ENCODE data around the gene AAK1. TPM values are rescaled to one million over a fixed set of nuclear protein-coding genes. Genes with fewer than 3 reads are reported as not detected.

Gene AAK1
- total and polyA plus RNA-seq, 2 donors (not counting 3 experiments of a cell fraction or from before 2014, with no cell fraction given): 31.0 to 127 TPM

GRCh38 chr2:69580486-69580885, 63.1 kb downstream of the AAK1 start:
- no peaks in the 10 kb centered on the region for H3K36me3 ChIP-seq (ENCODE audit: control insufficient read depth in 2 of 2, extremely low read depth in 1 of 2, insufficient read depth in 2 of 2, low read length in 2 of 2)
- no peaks in the 10 kb centered on the region for H3K27me3 ChIP-seq (ENCODE audit: control insufficient read depth in 2 of 2, insufficient read depth in 2 of 2, low read length in 2 of 2)
- H3K79me2 ChIP-seq (ENCODE audit: control insufficient read depth, insufficient read depth, low read length): peaks cover 78% of the 10 kb centered on the region
- H3K9ac ChIP-seq (replicated peaks; ENCODE audit: extremely low read depth, insufficient read depth, low read length): no peak overlapping the region
- intact Hi-C loops (cut with micrococcal nuclease) (no loop called here), dilution Hi-C loops (cut with MboI; ENCODE audit: extremely low pct_ligation_motif_present, low sequenced_read_pairs) (no loop called here)
- H3K4me2 ChIP-seq (ENCODE audit: insufficient read depth, low read length): no peak overlapping the region
- no peaks in the 10 kb centered on the region for H3K9me1 ChIP-seq (replicated peaks; ENCODE audit: control insufficient read depth, extremely low read depth, insufficient read depth, low read length)
- H3K27ac ChIP-seq (ENCODE audit: insufficient read depth, low read depth, low read length): no peak overlapping the region
- BruUV-seq (replicated peaks): no TSS peak
- ChIA-PET POLR2A (no interaction called here), CTCF (interaction anchor here (6.1 kb wide), 1 partner anchor 15 kb away, joined by 35 read pairs; no protein-coding TSS in a partner anchor)
- H2AFZ ChIP-seq (ENCODE audit: low read depth, low read length): no peak overlapping the region
- H3K4me1 ChIP-seq (ENCODE audit: control insufficient read depth, extremely low read depth, insufficient read depth, low read length): peaks cover 6% of the 10 kb centered on the region
- H3K9me3 ChIP-seq (replicated peaks; ENCODE audit: control insufficient read depth, insufficient read depth, low read length): no peaks in the 10 kb centered on the region
- H3K4me3 ChIP-seq (replicated peaks in 1 of 3; ENCODE audit: insufficient read depth in 1 of 3, low read depth in 1 of 3, low read length in 3 of 3): no peak overlapping the region
- FAIRE-seq (no peak), DNase-seq (ENCODE audit: low read depth, low spot score) (no peak)
- TF ChIP-seq POLR2A (IDR thresholded peaks at IDR 0.05; ENCODE audit: low read depth, low read length) (no peak), GATA2 (IDR thresholded peaks at IDR 0.05; ENCODE audit: insufficient read depth, insufficient read length, low read depth, low read length) (no peak), FOS (IDR thresholded peaks at IDR 0.05; ENCODE audit: borderline replicate concordance, insufficient read depth, low read length) (no peak), MYC (IDR thresholded peaks at IDR 0.05; ENCODE audit: low read depth, low read length) (no peak)
- TF ChIP-seq, protein P1, sequence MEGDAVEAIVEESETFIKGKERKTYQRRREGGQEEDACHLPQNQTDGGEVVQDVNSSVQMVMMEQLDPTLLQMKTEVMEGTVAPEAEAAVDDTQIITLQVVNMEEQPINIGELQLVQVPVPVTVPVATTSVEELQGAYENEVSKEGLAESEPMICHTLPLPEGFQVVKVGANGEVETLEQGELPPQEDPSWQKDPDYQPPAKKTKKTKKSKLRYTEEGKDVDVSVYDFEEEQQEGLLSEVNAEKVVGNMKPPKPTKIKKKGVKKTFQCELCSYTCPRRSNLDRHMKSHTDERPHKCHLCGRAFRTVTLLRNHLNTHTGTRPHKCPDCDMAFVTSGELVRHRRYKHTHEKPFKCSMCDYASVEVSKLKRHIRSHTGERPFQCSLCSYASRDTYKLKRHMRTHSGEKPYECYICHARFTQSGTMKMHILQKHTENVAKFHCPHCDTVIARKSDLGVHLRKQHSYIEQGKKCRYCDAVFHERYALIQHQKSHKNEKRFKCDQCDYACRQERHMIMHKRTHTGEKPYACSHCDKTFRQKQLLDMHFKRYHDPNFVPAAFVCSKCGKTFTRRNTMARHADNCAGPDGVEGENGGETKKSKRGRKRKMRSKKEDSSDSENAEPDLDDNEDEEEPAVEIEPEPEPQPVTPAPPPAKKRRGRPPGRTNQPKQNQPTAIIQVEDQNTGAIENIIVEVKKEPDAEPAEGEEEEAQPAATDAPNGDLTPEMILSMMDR (IDR thresholded peaks at IDR 0.05; ENCODE audit: extremely low read depth in 1 of 2, insufficient read depth in 1 of 2, low read depth in 1 of 2, low read length in 2 of 2): no peak
- TF ChIP-seq, protein P2, sequence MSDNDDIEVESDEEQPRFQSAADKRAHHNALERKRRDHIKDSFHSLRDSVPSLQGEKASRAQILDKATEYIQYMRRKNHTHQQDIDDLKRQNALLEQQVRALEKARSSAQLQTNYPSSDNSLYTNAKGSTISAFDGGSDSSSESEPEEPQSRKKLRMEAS (IDR thresholded peaks at IDR 0.05; ENCODE audit: insufficient read depth, insufficient read length): no peak
- peaks cover 4% of the 10 kb centered on the region for H4K20me1 ChIP-seq (replicated peaks; ENCODE audit: control insufficient read depth, extremely low read depth, insufficient read depth, low read length)

GRCh38 chr2:69579536-69579935, 64.0 kb downstream of the AAK1 start:
- TF ChIP-seq POLR2AphosphoS5 (IDR thresholded peaks at IDR 0.05; ENCODE audit: insufficient read depth, low read depth, low read length) (no peak), GATA2 (IDR thresholded peaks at IDR 0.05; ENCODE audit: insufficient read depth, insufficient read length, low read depth, low read length) (no peak), FOS (IDR thresholded peaks at IDR 0.05; ENCODE audit: borderline replicate concordance, insufficient read depth, low read length) (no peak), MYC (IDR thresholded peaks at IDR 0.05; ENCODE audit: low read depth, low read length) (no peak)
- TF ChIP-seq, protein P1 (IDR thresholded peaks at IDR 0.05; ENCODE audit: extremely low read depth in 1 of 2, insufficient read depth in 1 of 2, low read depth in 1 of 2, low read length in 2 of 2): no peak
- no peaks in the 10 kb centered on the region for H3K9me1 ChIP-seq (replicated peaks; ENCODE audit: control insufficient read depth, extremely low read depth, insufficient read depth, low read length)
- no peak overlapping the region for H3K4me2 ChIP-seq (ENCODE audit: insufficient read depth, low read length)
- no peak for DNase-seq (ENCODE audit: low read depth, low spot score)
- ChIA-PET CTCF (interaction anchor here (6.1 kb wide), 1 partner anchor 14 kb away, joined by 35 read pairs; no protein-coding TSS in a partner anchor), POLR2A (no interaction called here)
- no peak overlapping the region for H3K27ac ChIP-seq (ENCODE audit: insufficient read depth, low read depth, low read length)
- no peaks in the 10 kb centered on the region for H3K36me3 ChIP-seq (ENCODE audit: control insufficient read depth in 2 of 2, extremely low read depth in 1 of 2, insufficient read depth in 2 of 2, low read length in 2 of 2)
- H3K9ac ChIP-seq (replicated peaks; ENCODE audit: extremely low read depth, insufficient read depth, low read length): no peak overlapping the region
- H3K4me1 ChIP-seq (ENCODE audit: control insufficient read depth, extremely low read depth, insufficient read depth, low read length): peaks cover 6% of the 10 kb centered on the region
- H3K4me3 ChIP-seq (replicated peaks in 1 of 3; ENCODE audit: insufficient read depth in 1 of 3, low read depth in 1 of 3, low read length in 3 of 3): no peak overlapping the region
- H3K79me2 ChIP-seq (ENCODE audit: control insufficient read depth, insufficient read depth, low read length): peaks cover 75% of the 10 kb centered on the region
- peaks cover 4% of the 10 kb centered on the region for H4K20me1 ChIP-seq (replicated peaks; ENCODE audit: control insufficient read depth, extremely low read depth, insufficient read depth, low read length)
- no peaks in the 10 kb centered on the region for H3K27me3 ChIP-seq (ENCODE audit: control insufficient read depth in 2 of 2, insufficient read depth in 2 of 2, low read length in 2 of 2)
- no peak for FAIRE-seq
- intact Hi-C loops (cut with micrococcal nuclease): no loop called here
- dilution Hi-C loops (cut with MboI; ENCODE audit: extremely low pct_ligation_motif_present, low sequenced_read_pairs): no loop called here
- H3K9me3 ChIP-seq (replicated peaks; ENCODE audit: control insufficient read depth, insufficient read depth, low read length): no peaks in the 10 kb centered on the region
- BruUV-seq (replicated peaks): no TSS peak
- no peak overlapping the region for H2AFZ ChIP-seq (ENCODE audit: low read depth, low read length)

Measured in endothelial cell of umbilical vein (primary cell).